Stimulated activated CD8-positive, alpha-beta memory T cell treated with anti-CD3 and anti-CD28 coated beads, Interleukin-12 subunit alpha, Interleukin-12 subunit beta, amount 100 ng/mL, for 24 hours (primary cell): ENCODE results near the gene FBXO21.
"Not testable (repeated sequence)": the region's sequence is repeated elsewhere in the genome, so short reads cannot be mapped to it uniquely, and the experiment has no call there.

Source experiments
- DNase-seq: peaks from one replicate; pipeline ENCODE4 v3.0.0-alpha.2; 2020; ENCODE audit errors: extremely low read depth

The FBXO21 gene

DNA sequence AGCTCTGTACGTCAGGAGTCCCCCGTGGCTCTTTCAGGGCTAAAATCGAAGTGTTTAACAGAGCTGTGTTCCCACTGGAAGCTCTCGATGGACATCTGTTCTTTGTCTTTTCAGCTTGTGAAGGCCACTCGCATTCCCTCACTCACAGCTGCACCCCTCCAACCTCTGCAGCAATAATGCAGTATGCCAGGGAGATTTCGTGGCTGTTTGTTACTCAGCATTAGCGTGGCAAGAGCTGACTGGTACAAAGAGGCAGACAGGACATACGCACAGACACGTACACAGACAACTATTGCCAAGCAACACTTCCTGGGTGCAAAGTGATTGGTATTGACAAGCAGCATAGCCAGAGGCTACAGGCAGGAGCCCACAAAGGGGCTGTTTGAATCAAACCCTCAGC lies 11.8 kb upstream of the FBXO21 start:
- no peak for DNase-seq

DNA sequence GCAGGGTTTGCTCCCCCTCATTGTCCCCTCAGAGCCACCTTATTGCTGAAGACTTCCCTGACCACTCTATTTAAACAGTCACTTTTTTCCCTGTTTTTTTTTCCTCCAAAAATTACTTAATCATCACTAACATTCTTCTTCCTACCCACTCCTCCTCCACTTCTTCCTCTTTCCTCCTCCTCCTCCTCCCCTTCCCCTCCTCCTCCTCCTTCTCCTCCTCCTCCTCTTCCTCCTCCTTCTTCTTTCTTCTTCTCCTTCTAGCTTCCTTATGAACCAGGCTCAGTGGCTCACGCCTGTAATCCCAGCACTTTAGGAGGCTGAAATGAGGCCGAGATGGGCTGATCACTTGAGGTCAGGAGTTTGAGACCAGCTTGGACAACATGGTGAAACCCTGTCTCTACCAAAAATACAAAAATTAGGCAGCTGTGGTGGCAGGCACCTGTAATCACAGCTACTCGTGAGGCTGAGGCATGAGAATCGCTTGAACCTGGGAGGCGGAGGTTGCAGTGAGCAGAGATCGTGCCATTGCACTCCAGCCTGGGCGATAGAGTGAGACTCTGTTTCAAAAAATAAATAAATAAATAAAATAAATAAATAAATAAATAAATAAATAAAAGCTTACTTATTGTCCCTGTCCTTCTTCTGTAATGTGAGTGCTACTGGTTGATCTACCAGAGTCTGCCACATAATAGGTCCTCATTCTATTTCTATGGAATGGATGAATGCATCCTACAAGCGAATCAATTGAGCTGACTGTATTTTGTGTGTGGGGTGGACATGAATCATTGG lies 9.9 kb upstream of the FBXO21 start:
- DNase-seq: not testable (repeated sequence)

GRCh38 chr12:117196334-117196733 lies 6.1 kb upstream of the FBXO21 start:
- DNase-seq: not testable (repeated sequence)

GRCh38 chr12:117195027-117195426 lies 4.8 kb upstream of the FBXO21 start:
- DNase-seq: not testable (repeated sequence)

- DNase-seq: no peak
These were observed 3.6 kb upstream of the FBXO21 start for GRCh38 chr12:117193903-117194302.

- DNase-seq: not testable (repeated sequence)
These were observed 2.3 kb upstream of the FBXO21 start for GRCh38 chr12:117192581-117192980.

GRCh38 chr12:117192057-117192456 lies 1.8 kb upstream of the FBXO21 start:
- no peak for DNase-seq

DNA sequence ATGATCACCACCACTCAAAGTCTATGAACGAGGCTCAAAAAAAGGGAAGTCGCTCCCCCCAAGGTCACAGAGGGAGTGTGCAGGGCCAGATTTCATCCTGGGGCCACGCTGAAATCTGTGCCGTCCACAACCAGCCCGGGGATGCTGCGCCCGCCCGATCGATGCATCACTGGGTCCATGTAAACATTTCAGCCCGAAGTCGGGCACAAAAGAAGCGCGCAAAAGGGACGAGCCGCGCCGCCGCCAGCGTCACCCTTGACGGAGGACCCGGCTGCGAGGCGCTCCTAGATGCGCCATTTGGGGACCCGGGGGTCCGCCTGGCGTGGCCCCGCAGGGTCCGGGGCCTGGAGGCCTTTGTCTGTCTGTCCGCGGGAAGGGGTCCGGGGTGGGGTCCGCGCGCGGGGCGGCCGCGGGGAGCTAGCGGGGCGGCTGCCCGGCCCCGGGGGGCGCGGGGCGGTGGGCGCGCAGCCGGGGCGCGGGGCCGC lies 503 bp downstream of the FBXO21 start:
- no peak for DNase-seq

- no peak for DNase-seq
These were observed 1.1 kb downstream of the FBXO21 start for GRCh38 chr12:117188961-117189724.

GRCh38 chr12:117188121-117188665 lies 2.1 kb downstream of the FBXO21 start:
- no peak for DNase-seq

- DNase-seq: no peak
These were observed 2.8 kb downstream of the FBXO21 start for GRCh38 chr12:117187421-117187820.

- no peak for DNase-seq
These were observed 7.4 kb downstream of the FBXO21 start for GRCh38 chr12:117182866-117183265.

DNA sequence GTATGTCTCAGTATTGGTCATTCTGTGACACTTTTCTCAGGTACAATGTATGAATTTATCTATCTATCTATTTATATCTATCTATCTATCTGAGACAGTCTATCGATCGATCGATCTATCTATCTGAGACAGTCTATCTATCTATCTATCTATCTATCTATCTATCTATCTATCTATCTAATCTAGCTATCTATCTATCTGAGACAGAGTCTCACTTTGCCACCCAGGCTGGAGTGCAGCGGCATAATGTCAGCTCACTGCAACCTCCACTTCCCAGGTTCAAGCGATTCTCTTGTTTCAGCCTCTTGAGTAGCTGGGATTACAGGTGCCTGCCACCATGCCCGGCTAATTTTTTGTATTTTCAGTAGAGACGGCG lies 8.8 kb downstream of the FBXO21 start:
- DNase-seq: not testable (repeated sequence)

DNA sequence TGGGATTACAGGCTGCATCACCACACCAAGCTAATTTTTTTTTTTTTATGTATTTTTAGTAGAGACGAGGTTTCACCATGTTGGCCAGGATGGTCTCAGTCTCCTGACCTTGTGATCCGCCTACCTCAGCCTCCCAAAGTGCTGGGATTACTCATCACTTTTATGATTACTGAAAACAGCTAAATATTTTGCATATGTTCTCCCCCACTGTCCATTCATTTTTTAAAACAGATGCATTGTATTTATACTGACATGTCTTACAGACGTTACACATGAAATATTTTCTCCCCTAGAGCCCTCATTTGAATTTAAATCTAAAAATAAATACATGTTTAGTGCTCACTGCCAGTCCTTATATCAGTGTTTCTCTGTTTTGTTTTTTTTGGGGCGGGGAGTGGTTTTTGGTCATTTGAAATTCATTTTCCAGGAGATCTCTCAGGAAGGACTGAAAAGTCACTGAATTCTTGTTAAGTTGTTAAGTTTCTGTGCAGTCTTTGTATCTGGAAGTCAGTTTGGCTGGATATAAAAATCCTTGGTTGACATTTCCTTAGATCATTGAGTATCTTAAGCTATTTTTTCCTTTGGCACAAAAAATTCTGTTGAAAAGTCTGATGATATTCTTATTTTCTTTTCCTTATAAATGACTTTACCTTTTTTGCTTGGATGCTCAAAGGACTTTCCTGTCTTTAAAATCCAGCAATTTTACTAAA lies 9.4 kb downstream of the FBXO21 start:
- DNase-seq: no peak

DNA sequence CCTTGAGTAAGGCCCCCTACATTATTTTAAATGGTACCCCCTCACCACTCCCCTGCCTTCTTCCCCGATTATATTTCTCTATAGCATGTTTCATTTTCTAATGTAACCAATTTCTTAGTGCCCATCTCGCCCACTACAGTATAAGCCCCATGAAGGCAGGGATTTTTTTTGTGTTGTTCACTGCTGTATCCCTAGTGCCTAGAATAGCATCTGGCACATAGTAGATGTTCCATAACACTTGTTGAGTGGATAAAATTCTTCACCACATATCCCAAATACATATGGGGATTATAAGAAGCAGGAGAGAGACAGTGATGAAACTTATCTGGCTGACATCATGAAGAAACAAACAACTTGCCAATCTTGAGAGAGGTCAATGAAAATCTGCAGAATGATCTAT lies 11.5 kb downstream of the FBXO21 start:
- no peak for DNase-seq

- DNase-seq: no peak
These were observed 12.0 kb downstream of the FBXO21 start for GRCh38 chr12:117178301-117178700.

- no peak for DNase-seq
These were observed 18.1 kb downstream of the FBXO21 start for GRCh38 chr12:117172168-117172567.

- no peak for DNase-seq
These were observed 18.6 kb downstream of the FBXO21 start for GRCh38 chr12:117171499-117172162.

DNA sequence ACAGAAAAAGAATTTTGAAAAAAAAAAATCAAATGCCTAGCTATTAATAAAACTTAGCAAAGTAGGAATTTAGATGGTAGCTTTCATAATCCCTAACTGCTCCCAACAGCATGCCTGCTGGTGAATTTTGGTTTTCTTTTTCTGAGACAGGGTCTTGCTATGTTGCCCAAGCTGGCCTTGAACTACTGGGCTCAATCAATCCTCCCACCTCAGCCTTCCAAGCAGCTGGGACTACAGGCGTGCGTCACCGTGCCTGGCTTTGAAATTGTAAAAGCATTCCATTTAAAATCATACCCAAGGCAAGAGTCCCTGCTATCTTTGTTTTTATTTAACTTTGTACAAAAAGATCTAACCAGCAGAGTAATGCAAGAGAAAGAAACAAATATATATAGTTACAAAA lies 20.7 kb downstream of the FBXO21 start:
- DNase-seq: no peak

DNA sequence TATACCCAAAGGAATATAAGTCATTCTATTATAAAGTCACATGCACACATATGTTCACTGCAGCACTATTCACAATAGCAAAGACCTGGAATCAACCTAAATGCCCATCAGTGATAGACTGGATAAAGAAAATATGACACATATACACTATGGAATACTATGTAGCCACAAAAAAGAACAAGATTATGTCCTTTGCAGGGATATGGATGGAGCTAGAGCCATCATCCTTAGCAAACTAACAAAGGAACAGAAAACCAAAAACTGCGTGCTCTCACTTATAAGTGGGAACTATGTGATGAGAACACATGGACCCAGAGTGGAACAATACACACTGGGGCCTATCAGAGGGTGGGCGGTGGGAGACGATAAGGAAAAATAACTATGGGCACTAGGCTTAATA lies 21.3 kb downstream of the FBXO21 start:
- no peak for DNase-seq

GRCh38 chr12:117167769-117168168 lies 22.5 kb downstream of the FBXO21 start:
- DNase-seq: no peak

DNA sequence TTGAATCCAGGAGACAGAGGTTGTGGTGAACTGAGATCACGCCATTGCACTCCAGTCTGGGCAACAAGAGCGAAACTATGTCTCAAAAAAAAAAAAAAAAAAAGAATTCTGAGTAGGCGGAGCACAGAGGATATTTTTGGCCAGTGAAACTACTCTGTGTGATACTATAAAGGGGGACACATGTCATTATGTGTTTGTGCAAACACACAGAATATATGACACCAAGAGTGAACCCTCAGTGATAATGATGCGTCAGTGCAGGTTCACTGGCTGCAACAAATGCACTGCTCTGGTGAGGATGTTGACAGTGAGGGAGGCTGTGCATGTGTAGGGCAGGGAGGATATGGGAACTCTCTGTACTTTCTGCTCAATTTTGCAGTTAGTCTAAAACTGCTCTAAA lies 24.2 kb downstream of the FBXO21 start:
- no peak for DNase-seq
